GM21529 (cell line): ENCODE measurements around the gene WRNIP1.

ENCODE experiments used
- ATAC-seq: cut with Tn5 transposase; IDR thresholded peaks from one replicate; pipeline ENCODE4 v1.9.1; 2021; ENCODE audit not compliant: unreplicated experiment

The WRNIP1 gene

GRCh38 chr6:2803731-2804429 lies 38.7 kb downstream of the WRNIP1 start:
- ATAC-seq = no peak

GRCh38 chr6:2804516-2804915 lies 39.3 kb downstream of the WRNIP1 start:
- ATAC-seq = no peak

- no peak for ATAC-seq
Measured at GRCh38 chr6:2805031-2805430, 39.8 kb downstream of the WRNIP1 start.

- ATAC-seq = no peak
Measured at GRCh38 chr6:2806644-2807043, 41.5 kb downstream of the WRNIP1 start.

GRCh38 chr6:2807342-2808090 lies 42.3 kb downstream of the WRNIP1 start:
- no peak for ATAC-seq

GRCh38 chr6:2809015-2809414 lies 43.8 kb downstream of the WRNIP1 start:
- no peak for ATAC-seq

GRCh38 chr6:2810092-2810671 lies 45.0 kb downstream of the WRNIP1 start:
- no peak for ATAC-seq

GRCh38 chr6:2812695-2813094 lies 47.5 kb downstream of the WRNIP1 start:
- no peak for ATAC-seq

- ATAC-seq = no peak
Measured at GRCh38 chr6:2816158-2816557, 51.0 kb downstream of the WRNIP1 start.

GRCh38 chr6:2817903-2818443 lies 52.8 kb downstream of the WRNIP1 start:
- no peak for ATAC-seq

- ATAC-seq = no peak
Measured at GRCh38 chr6:2818593-2818992, 53.4 kb downstream of the WRNIP1 start.

- ATAC-seq = no peak
Measured at GRCh38 chr6:2819115-2819514, 53.9 kb downstream of the WRNIP1 start.

- ATAC-seq = no peak
Measured at GRCh38 chr6:2819978-2820377, 54.8 kb downstream of the WRNIP1 start.

- no peak for ATAC-seq
Measured at GRCh38 chr6:2820415-2820814, 55.2 kb downstream of the WRNIP1 start.

GRCh38 chr6:2821554-2821953 lies 56.4 kb downstream of the WRNIP1 start:
- no peak for ATAC-seq

GRCh38 chr6:2823104-2823850 lies 58.1 kb downstream of the WRNIP1 start:
- no peak for ATAC-seq

GRCh38 chr6:2826131-2826530 lies 60.9 kb downstream of the WRNIP1 start:
- ATAC-seq = no peak

GRCh38 chr6:2827142-2827541 lies 61.9 kb downstream of the WRNIP1 start:
- ATAC-seq = no peak

GRCh38 chr6:2828629-2829028 lies 63.4 kb downstream of the WRNIP1 start:
- ATAC-seq = no peak

- ATAC-seq = no peak
Measured at GRCh38 chr6:2829253-2829652, 64.1 kb downstream of the WRNIP1 start.

- ATAC-seq = no peak
Measured at GRCh38 chr6:2830183-2830582, 65.0 kb downstream of the WRNIP1 start.
